WTC11 (cell line): ENCODE measurements around the gene HAPSTR1.

Experiments
- KAT7 ChIP-seq: sonication (generic); formaldehyde crosslinking; IDR thresholded peaks from 2 replicates; pipeline ENCODE4 v1.8.1; 2023; ENCODE audit warnings: missing genetic modification reagents, mild to moderate bottlenecking, borderline replicate concordance
- NFE2L1 ChIP-seq: sonication (generic); formaldehyde crosslinking; IDR thresholded peaks from 2 replicates; pipeline ENCODE4 v1.8.1; 2023; ENCODE audit warnings: missing genetic modification reagents
- SP1 ChIP-seq: sonication (generic); formaldehyde crosslinking; conservative IDR thresholded peaks from 2 replicates; pipeline ENCODE4 v1.8.1; 2022; ENCODE audit warnings: missing genetic modification reagents
- TCF7 ChIP-seq: sonication (generic); formaldehyde crosslinking; IDR thresholded peaks from 2 replicates; pipeline ENCODE4 v1.8.0; 2022; ENCODE audit warnings: mild to moderate bottlenecking, low read depth, missing genetic modification reagents, moderate library complexity
- TP53 ChIP-seq: sonication (generic); formaldehyde crosslinking; IDR thresholded peaks from 2 replicates; pipeline ENCODE4 v1.8.1; 2023; ENCODE audit warnings: mild to moderate bottlenecking, missing genetic modification reagents
- ZBTB21 ChIP-seq: sonication (generic); formaldehyde crosslinking; IDR thresholded peaks from 2 replicates; pipeline ENCODE4 v1.8.1; 2023; ENCODE audit warnings: mild to moderate bottlenecking, missing genetic modification reagents, borderline replicate concordance
- TF ChIP-seq, protein P1 (sequence below): fragments of 200-600 bp; IDR thresholded peaks from 2 replicates; pipeline ENCODE4 v1.8.0; 2022; ENCODE audit warnings: antibody characterized with exemption
- TF ChIP-seq, protein P2 (sequence below): sonication (generic); formaldehyde crosslinking; IDR thresholded peaks from 2 replicates; pipeline ENCODE4 v1.8.0; 2022; ENCODE audit warnings: mild to moderate bottlenecking, missing genetic modification reagents
- TF ChIP-seq, protein P3 (sequence below): sonication (generic); formaldehyde crosslinking; IDR thresholded peaks from 2 replicates; pipeline ENCODE4 v1.8.1; 2022; ENCODE audit warnings: low read depth, missing genetic modification reagents, borderline replicate concordance
- TF ChIP-seq, protein P4 (sequence below): sonication (generic); formaldehyde crosslinking; IDR thresholded peaks from 2 replicates; pipeline ENCODE4 v1.8.1; 2022; ENCODE audit warnings: mild to moderate bottlenecking, missing genetic modification reagents, moderate library complexity, borderline replicate concordance
- TF ChIP-seq, protein P5 (sequence below): sonication (generic); formaldehyde crosslinking; IDR thresholded peaks from 2 replicates; pipeline ENCODE4 v1.8.1; 2022; ENCODE audit warnings: low read depth, mild to moderate bottlenecking, moderate library complexity, missing genetic modification reagents, borderline replicate concordance
- TF ChIP-seq, protein P6 (sequence below): fragments of 250-450 bp; sonication (Bioruptor Pico); conservative IDR thresholded peaks from 2 replicates; pipeline ENCODE4 v1.9.0; 2021; ENCODE audit warnings: mild to moderate bottlenecking
- TF ChIP-seq, protein P7 (sequence below): sonication (generic); formaldehyde crosslinking; IDR thresholded peaks from 2 replicates; pipeline ENCODE4 v1.8.1; 2023; ENCODE audit warnings: mild to moderate bottlenecking, moderate library complexity, missing genetic modification reagents
- TF ChIP-seq, protein P8 (sequence below): sonication (generic); formaldehyde crosslinking; conservative IDR thresholded peaks from 2 replicates; pipeline ENCODE4 v1.8.1; 2022; ENCODE audit warnings: mild to moderate bottlenecking, missing genetic modification reagents

DNA sequence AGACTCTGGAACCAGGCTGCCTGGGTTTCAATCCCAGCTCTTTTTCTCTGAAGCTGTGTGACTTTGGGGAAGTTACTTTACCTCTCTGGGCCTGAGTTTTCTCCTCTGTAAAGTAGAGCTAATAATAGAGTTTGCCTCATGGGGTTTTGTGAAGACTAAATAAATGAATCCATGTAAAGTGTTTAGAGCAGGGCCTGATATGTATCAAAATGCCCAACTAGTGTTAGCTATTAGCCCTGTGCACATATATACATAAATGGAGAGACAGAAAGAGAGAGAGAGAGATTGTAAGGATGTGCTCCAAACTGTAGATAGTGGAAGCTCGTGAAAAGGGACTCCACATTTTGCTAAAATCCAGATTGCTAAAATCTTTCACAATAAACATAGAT is 44.8 kb upstream of the HAPSTR1 start:
- TF ChIP-seq SP1 (CRISPR knock-in tag) (no peak), ZBTB21 (no peak), TP53 (CRISPR knock-in tag) (no peak), TCF7 (CRISPR knock-in tag) (no peak), NFE2L1 (CRISPR knock-in tag) (no peak), KAT7 (CRISPR knock-in tag) (no peak)
- TF ChIP-seq, protein P1, sequence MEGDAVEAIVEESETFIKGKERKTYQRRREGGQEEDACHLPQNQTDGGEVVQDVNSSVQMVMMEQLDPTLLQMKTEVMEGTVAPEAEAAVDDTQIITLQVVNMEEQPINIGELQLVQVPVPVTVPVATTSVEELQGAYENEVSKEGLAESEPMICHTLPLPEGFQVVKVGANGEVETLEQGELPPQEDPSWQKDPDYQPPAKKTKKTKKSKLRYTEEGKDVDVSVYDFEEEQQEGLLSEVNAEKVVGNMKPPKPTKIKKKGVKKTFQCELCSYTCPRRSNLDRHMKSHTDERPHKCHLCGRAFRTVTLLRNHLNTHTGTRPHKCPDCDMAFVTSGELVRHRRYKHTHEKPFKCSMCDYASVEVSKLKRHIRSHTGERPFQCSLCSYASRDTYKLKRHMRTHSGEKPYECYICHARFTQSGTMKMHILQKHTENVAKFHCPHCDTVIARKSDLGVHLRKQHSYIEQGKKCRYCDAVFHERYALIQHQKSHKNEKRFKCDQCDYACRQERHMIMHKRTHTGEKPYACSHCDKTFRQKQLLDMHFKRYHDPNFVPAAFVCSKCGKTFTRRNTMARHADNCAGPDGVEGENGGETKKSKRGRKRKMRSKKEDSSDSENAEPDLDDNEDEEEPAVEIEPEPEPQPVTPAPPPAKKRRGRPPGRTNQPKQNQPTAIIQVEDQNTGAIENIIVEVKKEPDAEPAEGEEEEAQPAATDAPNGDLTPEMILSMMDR: no peak
- TF ChIP-seq, protein P2, sequence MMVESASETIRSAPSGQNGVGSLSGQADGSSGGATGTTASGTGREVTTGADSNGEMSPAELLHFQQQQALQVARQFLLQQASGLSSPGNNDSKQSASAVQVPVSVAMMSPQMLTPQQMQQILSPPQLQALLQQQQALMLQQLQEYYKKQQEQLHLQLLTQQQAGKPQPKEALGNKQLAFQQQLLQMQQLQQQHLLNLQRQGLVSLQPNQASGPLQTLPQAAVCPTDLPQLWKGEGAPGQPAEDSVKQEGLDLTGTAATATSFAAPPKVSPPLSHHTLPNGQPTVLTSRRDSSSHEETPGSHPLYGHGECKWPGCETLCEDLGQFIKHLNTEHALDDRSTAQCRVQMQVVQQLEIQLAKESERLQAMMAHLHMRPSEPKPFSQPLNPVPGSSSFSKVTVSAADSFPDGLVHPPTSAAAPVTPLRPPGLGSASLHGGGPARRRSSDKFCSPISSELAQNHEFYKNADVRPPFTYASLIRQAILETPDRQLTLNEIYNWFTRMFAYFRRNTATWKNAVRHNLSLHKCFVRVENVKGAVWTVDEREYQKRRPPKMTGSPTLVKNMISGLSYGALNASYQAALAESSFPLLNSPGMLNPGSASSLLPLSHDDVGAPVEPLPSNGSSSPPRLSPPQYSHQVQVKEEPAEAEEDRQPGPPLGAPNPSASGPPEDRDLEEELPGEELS (CRISPR knock-in tag): no peak
- TF ChIP-seq, protein P3, sequence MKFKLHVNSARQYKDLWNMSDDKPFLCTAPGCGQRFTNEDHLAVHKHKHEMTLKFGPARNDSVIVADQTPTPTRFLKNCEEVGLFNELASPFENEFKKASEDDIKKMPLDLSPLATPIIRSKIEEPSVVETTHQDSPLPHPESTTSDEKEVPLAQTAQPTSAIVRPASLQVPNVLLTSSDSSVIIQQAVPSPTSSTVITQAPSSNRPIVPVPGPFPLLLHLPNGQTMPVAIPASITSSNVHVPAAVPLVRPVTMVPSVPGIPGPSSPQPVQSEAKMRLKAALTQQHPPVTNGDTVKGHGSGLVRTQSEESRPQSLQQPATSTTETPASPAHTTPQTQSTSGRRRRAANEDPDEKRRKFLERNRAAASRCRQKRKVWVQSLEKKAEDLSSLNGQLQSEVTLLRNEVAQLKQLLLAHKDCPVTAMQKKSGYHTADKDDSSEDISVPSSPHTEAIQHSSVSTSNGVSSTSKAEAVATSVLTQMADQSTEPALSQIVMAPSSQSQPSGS (CRISPR knock-in tag): no peak
- TF ChIP-seq, protein P4, sequence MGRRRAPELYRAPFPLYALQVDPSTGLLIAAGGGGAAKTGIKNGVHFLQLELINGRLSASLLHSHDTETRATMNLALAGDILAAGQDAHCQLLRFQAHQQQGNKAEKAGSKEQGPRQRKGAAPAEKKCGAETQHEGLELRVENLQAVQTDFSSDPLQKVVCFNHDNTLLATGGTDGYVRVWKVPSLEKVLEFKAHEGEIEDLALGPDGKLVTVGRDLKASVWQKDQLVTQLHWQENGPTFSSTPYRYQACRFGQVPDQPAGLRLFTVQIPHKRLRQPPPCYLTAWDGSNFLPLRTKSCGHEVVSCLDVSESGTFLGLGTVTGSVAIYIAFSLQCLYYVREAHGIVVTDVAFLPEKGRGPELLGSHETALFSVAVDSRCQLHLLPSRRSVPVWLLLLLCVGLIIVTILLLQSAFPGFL: no peak
- TF ChIP-seq, protein P5, sequence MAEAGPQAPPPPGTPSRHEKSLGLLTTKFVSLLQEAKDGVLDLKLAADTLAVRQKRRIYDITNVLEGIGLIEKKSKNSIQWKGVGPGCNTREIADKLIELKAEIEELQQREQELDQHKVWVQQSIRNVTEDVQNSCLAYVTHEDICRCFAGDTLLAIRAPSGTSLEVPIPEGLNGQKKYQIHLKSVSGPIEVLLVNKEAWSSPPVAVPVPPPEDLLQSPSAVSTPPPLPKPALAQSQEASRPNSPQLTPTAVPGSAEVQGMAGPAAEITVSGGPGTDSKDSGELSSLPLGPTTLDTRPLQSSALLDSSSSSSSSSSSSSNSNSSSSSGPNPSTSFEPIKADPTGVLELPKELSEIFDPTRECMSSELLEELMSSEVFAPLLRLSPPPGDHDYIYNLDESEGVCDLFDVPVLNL (CRISPR knock-in tag): no peak
- TF ChIP-seq, protein P6, sequence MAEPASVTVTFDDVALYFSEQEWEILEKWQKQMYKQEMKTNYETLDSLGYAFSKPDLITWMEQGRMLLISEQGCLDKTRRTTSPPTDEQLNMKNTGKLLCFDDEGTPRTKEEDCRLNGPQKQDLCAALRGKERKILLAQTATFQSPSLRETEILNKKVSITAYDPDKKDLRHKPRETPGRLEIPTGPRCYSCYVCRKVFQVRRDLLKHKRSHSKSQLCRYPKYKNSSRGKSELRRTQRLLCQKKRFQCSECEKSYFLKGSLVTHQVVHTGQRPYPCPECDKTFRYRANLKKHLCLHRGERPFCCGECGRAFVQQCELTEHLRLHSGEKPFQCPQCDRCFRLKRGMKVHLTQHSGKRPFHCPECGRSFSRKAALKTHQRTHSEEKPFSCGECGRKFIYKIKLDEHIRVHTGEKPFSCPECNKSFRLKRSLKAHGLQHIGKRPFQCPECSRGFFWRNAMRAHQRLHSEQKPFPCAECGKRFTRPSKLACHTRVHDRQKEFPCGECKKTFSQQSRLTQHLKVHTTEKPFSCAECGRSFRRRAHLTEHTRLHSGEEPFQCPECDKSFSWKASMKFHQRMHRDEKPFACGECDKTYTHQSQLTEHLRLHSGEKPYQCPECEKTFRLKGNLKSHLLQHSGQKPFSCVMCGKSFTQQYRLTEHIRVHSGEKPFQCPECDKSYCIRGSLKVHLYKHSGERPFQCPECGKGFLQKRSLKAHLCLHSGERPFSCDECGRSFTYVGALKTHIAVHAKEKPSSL (CRISPR knock-in tag): no peak
- TF ChIP-seq, protein P7, sequence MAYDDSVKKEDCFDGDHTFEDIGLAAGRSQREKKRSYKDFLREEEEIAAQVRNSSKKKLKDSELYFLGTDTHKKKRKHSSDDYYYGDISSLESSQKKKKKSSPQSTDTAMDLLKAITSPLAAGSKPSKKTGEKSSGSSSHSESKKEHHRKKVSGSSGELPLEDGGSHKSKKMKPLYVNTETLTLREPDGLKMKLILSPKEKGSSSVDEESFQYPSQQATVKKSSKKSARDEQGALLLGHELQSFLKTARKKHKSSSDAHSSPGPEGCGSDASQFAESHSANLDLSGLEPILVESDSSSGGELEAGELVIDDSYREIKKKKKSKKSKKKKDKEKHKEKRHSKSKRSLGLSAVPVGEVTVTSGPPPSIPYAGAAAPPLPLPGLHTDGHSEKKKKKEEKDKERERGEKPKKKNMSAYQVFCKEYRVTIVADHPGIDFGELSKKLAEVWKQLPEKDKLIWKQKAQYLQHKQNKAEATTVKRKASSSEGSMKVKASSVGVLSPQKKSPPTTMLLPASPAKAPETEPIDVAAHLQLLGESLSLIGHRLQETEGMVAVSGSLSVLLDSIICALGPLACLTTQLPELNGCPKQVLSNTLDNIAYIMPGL (CRISPR knock-in tag): no peak
- TF ChIP-seq, protein P8, sequence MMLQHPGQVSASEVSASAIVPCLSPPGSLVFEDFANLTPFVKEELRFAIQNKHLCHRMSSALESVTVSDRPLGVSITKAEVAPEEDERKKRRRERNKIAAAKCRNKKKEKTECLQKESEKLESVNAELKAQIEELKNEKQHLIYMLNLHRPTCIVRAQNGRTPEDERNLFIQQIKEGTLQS (CRISPR knock-in tag): no peak
